Ishikawa (cell line): Measurements from ENCODE around the gene PTER.

Experiments
- CEBPB ChIP-seq: IDR thresholded peaks from 2 replicates; pipeline ENCODE4 v1.6.1; 2012
- CREB1 ChIP-seq: IDR thresholded peaks from 2 replicates; pipeline ENCODE4 v1.6.1; 2012; ENCODE audit warnings: low read depth
- EGR1 ChIP-seq: IDR thresholded peaks from 2 replicates; pipeline ENCODE4 v1.6.1; 2012
- EP300 ChIP-seq: IDR thresholded peaks from 2 replicates; pipeline ENCODE4 v1.6.1; 2012; ENCODE audit warnings: borderline replicate concordance
- FOXM1 ChIP-seq: IDR thresholded peaks from 2 replicates; pipeline ENCODE4 v1.6.1; 2012; ENCODE audit warnings: low read depth, borderline replicate concordance
- MAX ChIP-seq: IDR thresholded peaks from 2 replicates; pipeline ENCODE4 v1.6.1; 2012
- NFIC ChIP-seq: IDR thresholded peaks from 2 replicates; pipeline ENCODE4 v1.6.1; 2012
- RAD21 ChIP-seq: IDR thresholded peaks from 2 replicates; pipeline ENCODE4 v1.6.1; 2012; ENCODE audit warnings: low read depth
- TAF1 ChIP-seq: IDR thresholded peaks from 2 replicates; pipeline ENCODE4 v1.6.1; 2012; ENCODE audit warnings: low read depth, mild to moderate bottlenecking
- TCF12 ChIP-seq: IDR thresholded peaks from 2 replicates; pipeline ENCODE4 v1.6.1; 2012; ENCODE audit warnings: low read depth
- TEAD4 ChIP-seq: IDR thresholded peaks from 2 replicates; pipeline ENCODE4 v1.6.1; 2012
- USF1 ChIP-seq: IDR thresholded peaks from 2 replicates; pipeline ENCODE4 v1.6.1; 2012
- YY1 ChIP-seq: IDR thresholded peaks from 2 replicates; pipeline ENCODE4 v1.6.1; 2012; ENCODE audit warnings: low read depth
- ZBTB7A ChIP-seq: IDR thresholded peaks from 2 replicates; pipeline ENCODE4 v1.6.1; 2012; ENCODE audit warnings: low read depth
- TF ChIP-seq, protein P1 (sequence below): IDR thresholded peaks from 2 replicates; pipeline ENCODE4 v1.6.1; 2012; ENCODE audit warnings: low read depth, mild to moderate bottlenecking

Gene PTER

GRCh38 chr10:16521311-16522016, 84.7 kb downstream of the PTER start, which contains the start of gene C1QL3:
Gene C1QL3, minus strand, starts transcription at chr10:16521879. Its CDS starts 814 bp downstream, at chr10:16521065.
- TF ChIP-seq USF1, result no peak
- TF ChIP-seq MAX, result no peak
- no peak for TF ChIP-seq NFIC
- no peak for TF ChIP-seq FOXM1
- TF ChIP-seq TEAD4, result no peak
- TF ChIP-seq TCF12, result no peak
- TF ChIP-seq, protein P1, sequence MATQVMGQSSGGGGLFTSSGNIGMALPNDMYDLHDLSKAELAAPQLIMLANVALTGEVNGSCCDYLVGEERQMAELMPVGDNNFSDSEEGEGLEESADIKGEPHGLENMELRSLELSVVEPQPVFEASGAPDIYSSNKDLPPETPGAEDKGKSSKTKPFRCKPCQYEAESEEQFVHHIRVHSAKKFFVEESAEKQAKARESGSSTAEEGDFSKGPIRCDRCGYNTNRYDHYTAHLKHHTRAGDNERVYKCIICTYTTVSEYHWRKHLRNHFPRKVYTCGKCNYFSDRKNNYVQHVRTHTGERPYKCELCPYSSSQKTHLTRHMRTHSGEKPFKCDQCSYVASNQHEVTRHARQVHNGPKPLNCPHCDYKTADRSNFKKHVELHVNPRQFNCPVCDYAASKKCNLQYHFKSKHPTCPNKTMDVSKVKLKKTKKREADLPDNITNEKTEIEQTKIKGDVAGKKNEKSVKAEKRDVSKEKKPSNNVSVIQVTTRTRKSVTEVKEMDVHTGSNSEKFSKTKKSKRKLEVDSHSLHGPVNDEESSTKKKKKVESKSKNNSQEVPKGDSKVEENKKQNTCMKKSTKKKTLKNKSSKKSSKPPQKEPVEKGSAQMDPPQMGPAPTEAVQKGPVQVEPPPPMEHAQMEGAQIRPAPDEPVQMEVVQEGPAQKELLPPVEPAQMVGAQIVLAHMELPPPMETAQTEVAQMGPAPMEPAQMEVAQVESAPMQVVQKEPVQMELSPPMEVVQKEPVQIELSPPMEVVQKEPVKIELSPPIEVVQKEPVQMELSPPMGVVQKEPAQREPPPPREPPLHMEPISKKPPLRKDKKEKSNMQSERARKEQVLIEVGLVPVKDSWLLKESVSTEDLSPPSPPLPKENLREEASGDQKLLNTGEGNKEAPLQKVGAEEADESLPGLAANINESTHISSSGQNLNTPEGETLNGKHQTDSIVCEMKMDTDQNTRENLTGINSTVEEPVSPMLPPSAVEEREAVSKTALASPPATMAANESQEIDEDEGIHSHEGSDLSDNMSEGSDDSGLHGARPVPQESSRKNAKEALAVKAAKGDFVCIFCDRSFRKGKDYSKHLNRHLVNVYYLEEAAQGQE, result no peak
- no peak for TF ChIP-seq YY1
- no peak for TF ChIP-seq ZBTB7A
- TF ChIP-seq EGR1, result no peak
- TF ChIP-seq EP300, result no peak
- no peak for TF ChIP-seq RAD21
- no peak for TF ChIP-seq CEBPB
- TF ChIP-seq TAF1, result no peak
- TF ChIP-seq CREB1, result no peak

- TF ChIP-seq EP300 (no peak), MAX (no peak)
Observed at GRCh38 chr10:16527452-16527851, 90.6 kb downstream of the PTER start.

DNA sequence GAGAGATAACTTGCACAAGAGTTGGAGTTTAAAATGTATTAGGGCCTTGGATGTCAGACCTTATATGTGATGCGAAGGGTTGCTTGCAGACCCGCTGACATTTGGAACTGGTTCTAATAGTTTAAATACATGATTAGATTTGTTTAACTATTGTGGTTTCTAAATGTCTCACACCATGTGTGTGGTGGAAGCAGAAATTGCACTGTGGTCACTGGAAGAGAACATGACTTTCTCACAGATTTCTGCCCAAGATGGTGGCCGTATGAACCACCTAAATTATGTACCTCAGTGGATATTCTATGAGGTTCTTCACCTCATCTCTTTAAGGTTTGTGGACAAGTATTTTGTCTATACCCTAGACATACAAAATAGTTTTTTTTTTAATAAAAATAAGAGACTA, 93.0 kb downstream of the PTER start:
- TF ChIP-seq, protein P1, result no peak
- TF ChIP-seq TCF12 (no peak), ZBTB7A (no peak), CREB1 (no peak), EP300 (no peak), TEAD4 (no peak)

DNA sequence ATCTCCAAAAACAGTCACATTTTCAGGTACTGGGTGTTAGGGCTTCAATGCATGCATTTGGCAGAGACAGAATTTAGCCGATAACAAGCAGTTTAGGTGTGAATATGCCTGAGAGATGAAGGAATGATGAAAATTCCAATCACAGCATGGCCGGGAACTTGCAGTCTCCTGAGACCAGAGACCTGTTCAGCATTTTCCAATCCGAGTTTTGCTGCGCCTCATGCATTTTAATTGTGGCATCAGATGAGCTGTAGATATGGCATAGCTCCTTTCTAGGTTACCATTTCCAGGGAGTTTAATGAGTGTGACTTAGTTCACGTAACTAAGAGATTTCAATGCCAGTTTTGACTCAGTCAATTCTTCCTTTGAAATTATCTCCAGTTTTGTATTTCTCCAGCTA, 99.3 kb downstream of the PTER start:
- no peak for TF ChIP-seq TAF1
- no peak for TF ChIP-seq EGR1
- no peak for TF ChIP-seq YY1
- no peak for TF ChIP-seq MAX
- no peak for TF ChIP-seq TCF12
- no peak for TF ChIP-seq CREB1
- no peak for TF ChIP-seq FOXM1
- no peak for TF ChIP-seq CEBPB
- TF ChIP-seq EP300, result no peak
- TF ChIP-seq, protein P1, result no peak
- no peak for TF ChIP-seq RAD21

- no peak for TF ChIP-seq CREB1
Observed at GRCh38 chr10:16544099-16544498, 107.3 kb downstream of the PTER start.
